GM10266 (cell line): ENCODE results near the gene ATXN7L1.

ENCODE experiments used
- DNase-seq: peaks from one replicate; pipeline ENCODE4 v3.0.0; 2012; ENCODE audit errors: extremely low spot score
- CTCF ChIP-seq: IDR thresholded peaks from 2 replicates; pipeline ENCODE4 v1.5.1; 2012; ENCODE audit warnings: mild to moderate bottlenecking, low read depth; ENCODE audit not compliant: control insufficient read depth, insufficient read depth; ENCODE audit errors: missing control alignments

Gene ATXN7L1

GRCh38 chr7:105913947-105914346 lies 37.5 kb upstream of the ATXN7L1 start:
- no peak for DNase-seq
- TF ChIP-seq CTCF = no peak

- no peak for TF ChIP-seq CTCF
- DNase-seq = no peak
These were observed 35.7 kb upstream of the ATXN7L1 start for GRCh38 chr7:105911961-105912575.

- no peak for TF ChIP-seq CTCF
- DNase-seq = no peak
These were observed 33.8 kb upstream of the ATXN7L1 start for GRCh38 chr7:105910172-105910571.

GRCh38 chr7:105909742-105910141 lies 33.3 kb upstream of the ATXN7L1 start:
- TF ChIP-seq CTCF = no peak
- no peak for DNase-seq

- DNase-seq = no peak
- TF ChIP-seq CTCF = no peak
These were observed 30.9 kb upstream of the ATXN7L1 start for GRCh38 chr7:105907129-105907846.

GRCh38 chr7:105906695-105907094 lies 30.3 kb upstream of the ATXN7L1 start:
- no peak for TF ChIP-seq CTCF
- DNase-seq = no peak

- DNase-seq = no peak
- no peak for TF ChIP-seq CTCF
These were observed 29.6 kb upstream of the ATXN7L1 start for GRCh38 chr7:105905910-105906568.
